Testis (tissue), 2 donors: ENCODE results near the gene SPDYA.

ENCODE experiments used
- POLR2A ChIP-seq: fragments of 450-650 bp; IDR thresholded peaks from one replicate; pipeline ENCODE4 v1.6.1; 2017; ENCODE audit warnings: antibody characterized with exemption, mild to moderate bottlenecking, moderate library complexity
- TF ChIP-seq, protein P1 (sequence below), 3 experiments: fragments of 450-650 bp in 2 of 3; fragments of 200-600 bp in 1 of 3; sonication (generic) in 1 of 3; IDR thresholded peaks; one replicate each; pipeline ENCODE4 v1.5.1; 2016 to 2019; ENCODE audit warnings: antibody characterized with exemption in 3 of 3, mild to moderate bottlenecking in 2 of 3, moderate library complexity in 1 of 3

DNA sequence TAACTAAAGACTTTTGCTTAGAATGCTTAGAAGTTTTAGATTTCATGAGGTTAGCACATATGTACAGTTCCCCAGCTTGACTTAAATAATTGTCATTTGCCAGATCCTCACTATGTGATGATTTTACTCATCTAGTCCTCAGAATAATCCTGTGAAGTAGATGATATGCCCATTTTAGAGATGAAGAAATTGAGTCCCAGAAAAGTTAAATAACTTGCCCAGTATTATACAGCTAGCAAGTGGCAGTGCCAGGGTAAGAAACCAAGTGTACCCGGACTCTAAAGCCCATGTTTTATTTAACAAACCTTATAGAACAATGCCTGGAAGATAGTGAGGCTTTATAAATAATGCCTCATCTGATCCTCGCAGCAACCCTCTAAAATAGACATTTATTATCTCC lies 28.3 kb downstream of the SPDYA start:
- TF ChIP-seq, protein P1, sequence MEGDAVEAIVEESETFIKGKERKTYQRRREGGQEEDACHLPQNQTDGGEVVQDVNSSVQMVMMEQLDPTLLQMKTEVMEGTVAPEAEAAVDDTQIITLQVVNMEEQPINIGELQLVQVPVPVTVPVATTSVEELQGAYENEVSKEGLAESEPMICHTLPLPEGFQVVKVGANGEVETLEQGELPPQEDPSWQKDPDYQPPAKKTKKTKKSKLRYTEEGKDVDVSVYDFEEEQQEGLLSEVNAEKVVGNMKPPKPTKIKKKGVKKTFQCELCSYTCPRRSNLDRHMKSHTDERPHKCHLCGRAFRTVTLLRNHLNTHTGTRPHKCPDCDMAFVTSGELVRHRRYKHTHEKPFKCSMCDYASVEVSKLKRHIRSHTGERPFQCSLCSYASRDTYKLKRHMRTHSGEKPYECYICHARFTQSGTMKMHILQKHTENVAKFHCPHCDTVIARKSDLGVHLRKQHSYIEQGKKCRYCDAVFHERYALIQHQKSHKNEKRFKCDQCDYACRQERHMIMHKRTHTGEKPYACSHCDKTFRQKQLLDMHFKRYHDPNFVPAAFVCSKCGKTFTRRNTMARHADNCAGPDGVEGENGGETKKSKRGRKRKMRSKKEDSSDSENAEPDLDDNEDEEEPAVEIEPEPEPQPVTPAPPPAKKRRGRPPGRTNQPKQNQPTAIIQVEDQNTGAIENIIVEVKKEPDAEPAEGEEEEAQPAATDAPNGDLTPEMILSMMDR (IDR thresholded peaks at IDR 0.05) = no peak
- no peak for TF ChIP-seq POLR2A
